Activated naive CD4-positive, alpha-beta T cell treated with anti-CD3 and anti-CD28 coated beads for 36 hours (primary cell): ENCODE measurements around the gene FZD7. TPM values are rescaled to one million over a fixed set of nuclear protein-coding genes. Genes with fewer than 3 reads are reported as not detected.

Source experiments
- CTCF ChIA-PET: fragments of 350-600 bp; sonication (Branson Sonifier 250); formaldehyde crosslinking; loops from one replicate; lab custom pipeline; 2021; ENCODE audit warnings: antibody characterized with exemption; lab: Charles Lee
- DNase-seq: peaks from one replicate; pipeline ENCODE4 v3.0.0-alpha.2; 2020
- H3K27ac Mint-ChIP-seq: one replicate; pipeline ENCODE4 v1.8.0; 2021; ENCODE audit warnings: mild to moderate bottlenecking, mixed read lengths
- H3K27me3 Mint-ChIP-seq: one replicate; pipeline ENCODE4 v1.8.0; 2021; ENCODE audit warnings: low read depth, mixed read lengths
- H3K36me3 Mint-ChIP-seq: one replicate; pipeline ENCODE4 v1.8.0; 2021; ENCODE audit warnings: low read depth, mixed read lengths
- H3K4me1 Mint-ChIP-seq: one replicate; pipeline ENCODE4 v1.8.0; 2021; ENCODE audit warnings: low read depth, mixed read lengths
- H3K4me3 Mint-ChIP-seq: one replicate; pipeline ENCODE4 v1.8.0; 2021; ENCODE audit warnings: mild to moderate bottlenecking, moderate library complexity, mixed read lengths
- H3K9me3 Mint-ChIP-seq: one replicate; pipeline ENCODE4 v1.8.0; 2021; ENCODE audit warnings: mixed read lengths
- intact Hi-C: fragments of 100-400 bp; cut with micrococcal nuclease; formaldehyde crosslinking; loops from one replicate; pipeline ENCODE4 v1.15.1; 2023
- total RNA-seq, 2 experiments: library from RNA; stranded (reverse); gene quantifications; one replicate each; pipeline ENCODE4 v1.2.3, GENCODE V29; 2021

Gene FZD7
- total RNA-seq, 2 experiments from 2014 or later: 0.17 to 0.43 TPM

DNA sequence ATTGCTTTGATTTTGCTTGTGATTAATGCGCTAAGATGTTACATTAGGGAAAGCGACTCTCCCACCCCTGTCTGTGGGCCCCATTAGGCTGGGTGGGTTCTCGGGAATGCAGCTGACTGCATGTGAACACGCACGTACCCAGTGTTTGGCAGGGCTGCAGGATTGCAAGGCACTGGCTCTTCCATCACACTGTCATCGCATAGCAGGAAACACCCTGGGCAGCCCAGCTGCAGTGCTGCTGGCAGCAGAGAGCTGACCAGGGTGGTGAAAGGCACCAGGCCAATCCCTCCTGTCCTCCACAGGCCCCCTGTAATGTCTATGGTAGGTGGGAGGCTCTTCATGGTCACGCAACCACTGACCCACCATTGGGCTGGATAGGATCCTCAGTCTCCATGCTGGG, 34.4 kb upstream of the FZD7 start:
- Mint-ChIP-seq H3K27ac (no peak overlapping the region), H3K4me3 (no peak overlapping the region), H3K9me3 (no peaks in the 10 kb centered on the region), H3K27me3 (no peaks in the 10 kb centered on the region), H3K36me3 (no peaks in the 10 kb centered on the region), H3K4me1 (peaks cover 3% of the 10 kb centered on the region)
- CTCF ChIA-PET: no interaction called here
- DNase-seq: no peak
- intact Hi-C loops: no loop called here

DNA sequence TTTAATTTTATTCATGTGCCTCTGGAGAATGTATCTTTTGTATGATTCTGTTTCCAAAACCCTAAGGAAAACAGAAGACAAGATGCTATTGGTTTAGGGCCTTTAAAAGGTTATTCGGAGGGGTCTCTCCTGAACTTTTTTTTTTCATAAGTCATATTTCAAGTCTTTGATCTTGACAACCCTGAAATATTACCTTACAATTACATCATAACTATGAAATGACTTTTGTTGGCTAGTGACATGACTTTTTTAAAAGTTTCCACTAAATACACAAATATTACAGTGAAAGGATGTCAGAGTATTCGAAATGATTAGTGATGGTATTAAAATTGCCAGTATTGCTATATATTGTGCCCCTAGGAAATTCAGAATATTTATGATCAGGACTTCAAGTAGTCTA, 31.8 kb upstream of the FZD7 start:
- CTCF ChIA-PET: interaction anchor here (0.7 kb wide), 1 partner anchor 532 kb away, joined by 4 read pairs; no protein-coding TSS in a partner anchor
- Mint-ChIP-seq H3K9me3 (no peaks in the 10 kb centered on the region), H3K4me3 (no peak overlapping the region), H3K36me3 (no peaks in the 10 kb centered on the region), H3K27ac (no peak overlapping the region), H3K27me3 (no peaks in the 10 kb centered on the region), H3K4me1 (peaks cover 3% of the 10 kb centered on the region)
- intact Hi-C loops: no loop called here
- DNase-seq: no peak

DNA sequence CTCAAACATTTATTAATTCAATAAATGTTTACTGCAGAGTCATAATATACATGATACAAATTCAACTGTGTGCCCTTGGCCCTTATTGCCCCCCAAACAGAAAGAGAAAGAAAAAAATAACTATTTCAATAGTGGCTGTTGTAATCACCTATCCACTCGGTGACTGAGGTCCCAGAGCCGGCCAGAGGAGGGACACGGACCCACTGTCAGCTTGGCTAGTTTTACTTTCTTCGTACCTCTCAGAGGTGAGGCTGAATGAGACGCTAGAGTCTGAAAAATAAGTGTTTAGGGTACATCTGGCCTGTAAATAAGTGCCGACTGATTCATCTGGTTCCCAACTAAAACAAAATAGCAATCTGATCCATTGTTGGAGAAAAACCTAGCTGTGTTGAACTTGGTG, 31.3 kb upstream of the FZD7 start:
- DNase-seq: no peak
- Mint-ChIP-seq H3K27me3 (no peaks in the 10 kb centered on the region), H3K36me3 (no peaks in the 10 kb centered on the region), H3K4me3 (no peak overlapping the region), H3K4me1 (peaks cover 3% of the 10 kb centered on the region), H3K27ac (no peak overlapping the region), H3K9me3 (no peaks in the 10 kb centered on the region)
- intact Hi-C loops: no loop called here
- CTCF ChIA-PET: interaction anchor here (0.7 kb wide), 1 partner anchor 61 kb away, joined by 3 read pairs; no protein-coding TSS in a partner anchor

DNA sequence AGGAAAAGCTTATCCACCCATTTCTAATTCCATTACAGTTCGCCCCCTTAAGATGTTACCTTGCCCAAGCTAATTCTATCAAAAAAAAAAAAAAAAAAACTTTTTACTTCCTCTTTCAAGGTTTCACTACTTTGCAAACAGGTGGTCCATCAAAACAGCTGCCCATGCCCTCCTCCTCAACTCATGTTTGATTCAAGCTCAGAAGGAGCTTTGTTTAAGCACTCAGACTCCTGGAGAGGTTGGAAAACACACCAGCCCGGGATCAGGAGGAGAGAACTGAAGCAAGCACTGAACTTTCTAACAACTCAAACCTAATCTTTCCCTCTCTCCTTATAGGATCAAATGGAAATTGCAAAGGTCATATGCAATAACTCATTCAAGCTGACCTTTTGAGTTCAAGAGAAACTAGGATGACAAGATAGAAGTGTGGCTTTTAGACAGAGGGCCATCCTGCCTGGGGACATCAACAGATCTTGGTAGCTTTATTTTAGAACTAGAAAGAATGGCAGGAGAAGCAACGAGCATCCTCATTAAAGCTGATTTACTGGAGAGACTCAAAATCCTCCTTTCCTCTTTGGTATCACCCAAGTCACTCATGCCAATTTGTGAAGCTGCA, 28.3 kb upstream of the FZD7 start:
- Mint-ChIP-seq H3K36me3 (no peaks in the 10 kb centered on the region), H3K27ac (no peak overlapping the region), H3K27me3 (peaks cover 3% of the 10 kb centered on the region), H3K4me1 (peaks cover 3% of the 10 kb centered on the region), H3K4me3 (no peak overlapping the region), H3K9me3 (no peaks in the 10 kb centered on the region)
- intact Hi-C loops: no loop called here
- CTCF ChIA-PET: interaction anchor here (0.8 kb wide), 1 partner anchor 67 kb away, joined by 3 read pairs; the partner anchor contains the start of gene KIAA2012
- DNase-seq: no peak

DNA sequence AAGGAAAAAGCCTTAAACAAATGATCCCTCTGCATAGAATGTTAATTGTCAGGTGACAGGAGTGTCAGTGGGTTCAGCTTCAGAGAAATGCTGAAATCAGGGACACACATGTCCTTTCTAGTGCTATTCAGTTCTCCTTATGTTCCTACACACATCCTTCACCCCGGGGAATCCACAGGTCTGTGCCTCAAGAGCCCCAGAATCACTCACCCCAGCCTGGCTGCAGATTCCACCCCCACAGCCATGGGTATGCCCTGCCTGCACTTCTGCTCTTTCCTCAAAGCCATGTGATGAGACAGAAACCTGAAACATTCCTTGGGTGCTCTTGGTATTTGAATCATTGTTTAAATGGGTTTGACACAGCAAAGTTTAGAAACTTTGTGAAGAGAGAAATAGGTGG, 27.4 kb upstream of the FZD7 start:
- Mint-ChIP-seq H3K4me1 (peaks cover 3% of the 10 kb centered on the region), H3K4me3 (no peak overlapping the region), H3K27me3 (peaks cover 3% of the 10 kb centered on the region), H3K36me3 (no peaks in the 10 kb centered on the region), H3K27ac (no peak overlapping the region), H3K9me3 (no peaks in the 10 kb centered on the region)
- DNase-seq: no peak
- CTCF ChIA-PET: interaction anchor here (0.9 kb wide), 1 partner anchor 145 kb away, joined by 3 read pairs; no protein-coding TSS in a partner anchor
- intact Hi-C loops: no loop called here

DNA sequence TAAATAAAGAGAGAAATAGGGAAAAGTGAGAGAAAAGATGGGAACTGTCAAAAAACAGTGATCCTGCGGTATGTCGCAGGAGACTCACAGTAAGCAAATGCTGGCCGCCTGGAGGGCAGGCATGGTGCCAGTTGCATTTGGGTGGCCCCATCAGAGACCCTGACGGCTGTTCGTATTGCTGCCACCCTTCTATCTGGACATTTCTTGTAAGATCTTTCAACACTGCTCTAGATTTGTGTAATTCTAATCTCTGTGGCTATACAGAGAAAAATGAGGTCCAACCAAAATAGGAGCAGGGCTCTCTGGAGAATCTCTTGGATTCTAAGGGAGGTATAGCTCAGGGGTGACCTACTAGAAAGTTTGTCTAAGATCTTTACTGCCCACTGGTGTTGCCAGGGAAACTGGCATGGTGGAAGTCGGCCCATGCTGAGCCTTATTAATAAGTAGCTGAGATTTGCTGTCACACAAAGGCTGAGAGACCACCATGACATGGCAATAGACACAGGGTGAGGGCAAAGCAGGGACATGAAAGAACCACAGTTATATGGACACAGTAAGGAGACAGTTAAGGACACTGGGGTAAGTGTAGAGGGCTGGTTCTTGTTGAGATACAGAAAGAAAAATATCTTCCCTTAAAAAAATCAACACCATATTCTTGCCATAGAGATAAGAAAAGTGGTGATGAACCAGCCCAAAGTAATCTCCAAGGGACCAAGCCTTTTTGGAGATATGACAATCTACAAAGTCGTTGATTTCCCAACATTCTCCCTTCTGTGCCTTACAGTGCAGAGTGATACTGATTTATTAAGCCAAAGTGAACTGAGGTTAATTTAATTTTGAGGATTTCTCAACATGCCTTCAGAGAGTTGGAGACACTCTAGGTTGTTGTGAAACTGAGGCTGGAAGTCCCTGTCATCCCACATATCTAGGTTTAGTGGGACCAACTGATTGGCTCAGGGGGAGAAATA, 26.4 kb upstream of the FZD7 start:
- no peak overlapping the region for H3K4me3 Mint-ChIP-seq
- no peaks in the 10 kb centered on the region for H3K9me3 Mint-ChIP-seq
- peaks cover 3% of the 10 kb centered on the region for H3K4me1 Mint-ChIP-seq
- CTCF ChIA-PET: no interaction called here
- intact Hi-C loops: no loop called here
- no peaks in the 10 kb centered on the region for H3K36me3 Mint-ChIP-seq
- peaks cover 3% of the 10 kb centered on the region for H3K27me3 Mint-ChIP-seq
- no peak overlapping the region for H3K27ac Mint-ChIP-seq
- DNase-seq: no peak

DNA sequence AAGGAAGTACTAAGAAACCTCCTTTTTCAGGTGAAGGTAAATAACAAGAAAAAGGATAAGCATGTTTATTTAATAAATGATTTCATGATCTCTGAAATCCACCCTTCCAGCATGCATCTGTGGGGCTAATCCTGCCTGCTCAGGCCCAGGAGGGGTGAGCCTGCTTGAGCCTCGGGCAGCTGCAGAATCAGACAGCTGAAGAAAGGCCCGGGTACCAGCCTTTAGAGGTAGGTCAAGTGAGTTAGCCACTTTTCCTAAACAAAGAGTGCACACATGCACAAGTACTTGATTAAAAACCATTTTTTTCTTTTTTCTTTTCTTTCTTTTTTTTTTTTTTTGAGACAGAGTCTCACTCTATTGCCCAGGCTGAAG, 25.7 kb upstream of the FZD7 start:
- no peak for DNase-seq
- intact Hi-C loops: no loop called here
- CTCF ChIA-PET: no interaction called here
- Mint-ChIP-seq H3K27ac (no peak overlapping the region), H3K4me1 (peaks cover 3% of the 10 kb centered on the region), H3K4me3 (no peak overlapping the region), H3K36me3 (no peaks in the 10 kb centered on the region), H3K27me3 (peaks cover 3% of the 10 kb centered on the region), H3K9me3 (no peaks in the 10 kb centered on the region)

DNA sequence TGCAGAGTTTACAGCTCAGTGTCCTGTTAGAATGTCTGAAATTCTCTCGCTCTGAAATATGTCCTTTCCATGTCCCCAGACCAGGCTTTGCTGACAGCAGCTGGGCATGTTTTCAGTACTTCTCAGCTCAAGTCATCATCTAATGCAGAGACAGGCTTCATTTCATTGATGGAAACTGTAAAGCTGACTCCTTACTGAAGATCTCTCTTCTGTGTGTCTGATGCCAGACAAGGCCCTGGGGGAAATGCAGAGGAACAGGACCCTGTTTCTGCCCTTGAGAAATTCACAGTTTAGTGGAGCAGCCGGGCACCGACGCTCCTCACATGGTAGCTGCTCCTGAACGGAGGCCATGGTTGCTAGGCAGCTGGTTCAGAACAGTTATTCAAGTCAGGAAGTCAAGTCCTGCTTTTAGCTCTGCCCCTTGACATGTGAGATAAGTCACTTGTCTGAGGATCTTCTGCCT, 24.6 kb upstream of the FZD7 start:
- H3K4me3 Mint-ChIP-seq: no peak overlapping the region
- H3K27ac Mint-ChIP-seq: no peak overlapping the region
- CTCF ChIA-PET: interaction anchor here (0.6 to 1.1 kb wide), 2 partner anchors 12 to 415 kb away, joined by 3 read pairs; no protein-coding TSS in a partner anchor

DNA sequence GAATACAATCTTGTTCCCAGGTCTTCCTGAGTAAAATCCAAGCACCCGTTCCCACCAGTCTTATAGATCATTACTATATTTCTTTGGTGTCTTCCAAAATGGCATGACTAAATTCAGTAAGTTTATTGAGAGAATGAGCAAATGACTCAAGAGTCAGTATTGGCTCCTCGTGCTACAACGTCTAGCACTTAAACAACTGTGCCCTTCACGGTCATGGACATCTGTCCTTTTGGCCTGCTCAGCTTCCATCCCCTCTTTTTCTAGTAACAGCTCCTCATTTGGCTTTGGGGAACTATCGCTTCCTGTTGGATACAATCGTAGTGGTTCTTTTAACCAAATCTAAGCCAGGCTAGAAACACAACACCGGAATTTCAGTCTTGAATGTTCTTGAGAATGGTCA, 24.1 kb upstream of the FZD7 start:
- CTCF ChIA-PET: interaction anchor here (0.6 to 1.1 kb wide), 2 partner anchors 12 to 414 kb away, joined by 3 read pairs; no protein-coding TSS in a partner anchor
- intact Hi-C loops: no loop called here
- H3K27ac Mint-ChIP-seq: no peak overlapping the region
- no peak for DNase-seq
- no peak overlapping the region for H3K4me3 Mint-ChIP-seq
- H3K4me1 Mint-ChIP-seq: no peaks in the 10 kb centered on the region
- H3K27me3 Mint-ChIP-seq: peaks cover 3% of the 10 kb centered on the region
- H3K36me3 Mint-ChIP-seq: no peaks in the 10 kb centered on the region
- no peaks in the 10 kb centered on the region for H3K9me3 Mint-ChIP-seq

More for the DNA sequence above, 24.6 kb upstream of the FZD7 start:
- intact Hi-C loops: no loop called here
- H3K4me1 Mint-ChIP-seq: no peaks in the 10 kb centered on the region
- peaks cover 3% of the 10 kb centered on the region for H3K27me3 Mint-ChIP-seq
- H3K9me3 Mint-ChIP-seq: no peaks in the 10 kb centered on the region
- no peak for DNase-seq
- H3K36me3 Mint-ChIP-seq: no peaks in the 10 kb centered on the region

DNA sequence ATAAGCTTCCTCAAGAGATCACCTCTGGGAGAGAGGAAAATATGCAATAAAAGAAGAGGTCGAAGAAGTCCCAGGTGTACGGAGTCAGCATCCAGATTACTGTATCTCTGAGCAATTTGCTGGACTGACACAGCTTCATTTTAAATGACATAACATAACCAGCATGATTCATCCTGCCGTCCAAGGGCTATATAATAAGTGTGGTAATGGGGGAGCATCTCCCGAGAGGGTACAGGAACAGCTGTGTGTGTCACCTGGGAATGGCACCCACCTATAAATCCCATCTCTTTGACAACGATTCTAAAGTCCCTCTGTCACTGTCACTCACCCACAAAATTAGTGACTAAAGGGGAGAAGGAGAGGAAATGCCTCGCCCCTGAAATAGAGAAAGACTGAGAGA, 19.3 kb upstream of the FZD7 start:
- no peaks in the 10 kb centered on the region for H3K9me3 Mint-ChIP-seq
- H3K4me3 Mint-ChIP-seq: no peak overlapping the region
- H3K4me1 Mint-ChIP-seq: no peaks in the 10 kb centered on the region
- CTCF ChIA-PET: no interaction called here
- no peak overlapping the region for H3K27ac Mint-ChIP-seq
- intact Hi-C loops: no loop called here
- DNase-seq: no peak
- no peaks in the 10 kb centered on the region for H3K36me3 Mint-ChIP-seq
- H3K27me3 Mint-ChIP-seq: peaks cover 1% of the 10 kb centered on the region

DNA sequence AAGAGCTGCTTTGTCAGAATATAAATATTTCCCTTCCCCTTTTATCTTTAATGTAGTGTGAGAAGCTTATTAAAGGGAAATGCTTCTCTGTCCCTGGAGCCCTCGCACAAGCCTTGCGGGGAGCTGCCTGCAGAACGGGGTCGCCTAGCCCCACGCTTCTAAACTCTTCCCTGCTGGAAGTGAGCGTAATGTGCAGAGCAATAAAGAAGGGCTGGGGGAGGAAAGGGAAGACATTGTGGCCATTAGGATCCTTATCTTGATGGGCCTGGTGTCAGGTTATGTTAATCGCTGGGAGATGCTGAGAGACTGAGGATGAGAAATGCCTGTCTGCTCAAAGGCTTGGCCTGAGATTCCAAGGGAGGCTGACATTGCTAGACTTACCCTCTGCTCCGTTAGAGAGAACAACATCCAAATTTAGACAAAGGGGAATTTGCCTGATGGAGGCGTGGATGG, 18.9 kb upstream of the FZD7 start:
- Mint-ChIP-seq H3K27ac (no peak overlapping the region), H3K4me3 (no peak overlapping the region), H3K9me3 (no peaks in the 10 kb centered on the region), H3K36me3 (no peaks in the 10 kb centered on the region), H3K4me1 (no peaks in the 10 kb centered on the region), H3K27me3 (peaks cover 1% of the 10 kb centered on the region)
- CTCF ChIA-PET: no interaction called here
- DNase-seq: no peak
- intact Hi-C loops: no loop called here

DNA sequence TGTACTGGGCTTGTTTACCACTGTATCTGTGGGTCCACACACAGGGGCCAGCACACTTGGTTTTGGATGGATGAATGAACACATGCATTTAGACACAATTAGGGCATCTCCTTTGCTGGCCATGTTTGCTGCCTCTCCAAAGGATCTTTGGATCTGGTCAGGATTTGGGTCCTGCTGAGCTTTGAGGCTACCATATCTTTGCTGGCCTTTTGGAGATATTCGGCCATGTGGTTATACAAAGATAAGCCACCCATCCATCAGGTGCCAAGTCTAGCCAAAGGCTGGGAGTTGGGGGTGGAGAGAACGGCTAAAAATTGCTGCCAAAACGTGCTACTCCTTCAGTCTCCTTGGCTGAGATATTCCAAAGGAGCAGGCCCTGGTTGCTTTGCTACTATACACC, 18.2 kb upstream of the FZD7 start:
- H3K36me3 Mint-ChIP-seq: no peaks in the 10 kb centered on the region
- H3K27me3 Mint-ChIP-seq: peaks cover 1% of the 10 kb centered on the region
- intact Hi-C loops: no loop called here
- DNase-seq: no peak
- H3K9me3 Mint-ChIP-seq: no peaks in the 10 kb centered on the region
- no peak overlapping the region for H3K27ac Mint-ChIP-seq
- CTCF ChIA-PET: no interaction called here
- H3K4me1 Mint-ChIP-seq: no peaks in the 10 kb centered on the region
- H3K4me3 Mint-ChIP-seq: no peak overlapping the region
